IPS-NIHi7 (cell line): Measurements from ENCODE around the gene MIGA2.

Experiments
- DNase-seq: peaks from one replicate; pipeline ENCODE4 v3.0.0; 2012; ENCODE audit warnings: mixed read lengths; ENCODE audit errors: extremely low spot score

The MIGA2 gene

DNA sequence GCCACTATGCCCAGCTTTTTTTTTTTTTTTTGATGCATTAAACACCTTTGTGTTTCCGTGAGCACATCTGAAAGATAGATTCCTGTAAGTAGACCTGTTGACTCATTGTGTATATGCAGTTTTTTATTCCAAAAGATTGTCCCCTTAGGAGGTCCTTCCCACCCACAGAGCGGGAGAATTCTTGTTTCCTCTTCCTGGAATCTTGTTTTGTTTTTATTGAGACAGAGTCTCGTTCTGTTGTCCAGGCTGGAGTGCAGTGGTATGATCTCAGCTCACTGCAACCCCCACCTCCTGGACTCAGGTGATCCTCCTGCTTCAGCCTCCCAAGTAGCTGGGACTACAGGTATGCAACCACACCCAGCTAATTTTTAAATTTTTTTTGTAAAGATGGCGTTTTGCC, 82.4 kb downstream of the MIGA2 start:
- no peak for DNase-seq

DNA sequence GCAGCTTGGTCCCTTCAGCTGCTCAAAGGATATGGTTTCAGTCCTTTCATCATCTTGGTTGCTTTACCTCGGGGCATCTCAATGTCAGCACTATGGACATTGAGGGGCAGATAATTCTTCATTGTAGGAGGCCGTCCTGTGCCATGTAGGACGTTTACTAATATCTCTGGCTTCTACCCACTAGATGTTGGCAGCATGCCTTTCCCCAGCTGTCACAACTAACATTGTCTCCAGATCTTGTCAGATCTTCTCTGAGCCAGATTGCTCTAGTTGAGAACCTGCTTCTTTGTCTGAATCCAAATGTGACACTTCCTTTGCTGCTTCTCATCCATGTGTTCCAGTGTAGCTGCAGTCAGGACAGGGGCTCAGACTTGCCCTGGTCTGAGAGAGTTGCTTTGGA, 85.1 kb downstream of the MIGA2 start:
- DNase-seq = no peak
